K562 (cell line): ENCODE results near the gene LPAR2. TPM values are rescaled to one million over a fixed set of nuclear protein-coding genes. Genes with fewer than 3 reads are reported as not detected.

Experiments
- BCLAF1 ChIP-seq, 2 experiments: fragments of 450-650 bp in 1 of 2; IDR thresholded peaks; 2 replicates each; pipeline ENCODE4 v1.6.1; 2011 to 2017; ENCODE audit warnings: low read depth in 2 of 2, antibody characterized with exemption in 1 of 2, borderline replicate concordance in 1 of 2, low read length in 1 of 2, mild to moderate bottlenecking in 1 of 2, mixed read lengths in 1 of 2; ENCODE audit not compliant: control insufficient read depth in 1 of 2
- BRCA1 ChIP-seq, 2 experiments: fragments of 450-650 bp in 1 of 2; sonication (generic) in 1 of 2; formaldehyde crosslinking in 1 of 2; IDR thresholded peaks; 2 replicates each; pipeline versions ENCODE4 v1.5.0 to v1.6.1; 2017 to 2020; ENCODE audit warnings: mild to moderate bottlenecking in 1 of 2, missing genetic modification reagents in 1 of 2
- CAMTA2 ChIP-seq: fragments of 250-450 bp; sonication (Bioruptor Pico); conservative IDR thresholded peaks from 2 replicates; pipeline ENCODE4 v1.5.1; 2022
- CBFA2T3 ChIP-seq: fragments of 450-650 bp; IDR thresholded peaks from 2 replicates; pipeline ENCODE4 v1.6.1; 2017
- CCNT2 ChIP-seq: IDR thresholded peaks from 2 replicates; pipeline ENCODE4 v1.6.1; 2011; ENCODE audit warnings: borderline replicate concordance, low read depth, mild to moderate bottlenecking, moderate library complexity, mixed read lengths, low read length; ENCODE audit not compliant: insufficient read length; ENCODE audit errors: extremely low read depth
- CHCHD3 ChIP-seq: fragments of 250-450 bp; sonication (Bioruptor Pico); IDR thresholded peaks from 2 replicates; pipeline ENCODE4 v2.1.2; 2022; ENCODE audit warnings: mild to moderate bottlenecking
- ELF2 ChIP-seq: fragments of 250-450 bp; sonication (Bioruptor Pico); IDR thresholded peaks from 2 replicates; pipeline ENCODE4 v1.5.0; 2021; ENCODE audit warnings: mild to moderate bottlenecking
- FOSL1 ChIP-seq: fragments of 200-800 bp; sonication (Bioruptor generic); conservative IDR thresholded peaks from 2 replicates; pipeline ENCODE4 v1.6.1; 2016; ENCODE audit warnings: missing genetic modification characterization, missing compliant biosample characterization
- FOXM1 ChIP-seq, 2 experiments: fragments of 450-650 bp in 1 of 2; sonication (generic) in 1 of 2; formaldehyde crosslinking in 1 of 2; IDR thresholded peaks; 2 replicates each; pipeline versions ENCODE4 v1.6.1 to v1.9.0; 2017 to 2022; ENCODE audit warnings: low read depth in 2 of 2, mild to moderate bottlenecking in 2 of 2, missing genetic modification reagents in 1 of 2, moderate library complexity in 1 of 2
- HDGF ChIP-seq: fragments of 450-650 bp; IDR thresholded peaks from 2 replicates; pipeline ENCODE4 v1.6.1; 2016
- HNRNPH1 ChIP-seq: fragments of 200-400 bp; formaldehyde crosslinking; optimal IDR thresholded peaks from 2 replicates; pipeline ENCODE3; 2017; ENCODE audit warnings: low read depth, mild to moderate bottlenecking, low read length, moderate library complexity
- KDM5B ChIP-seq: fragments of 200-600 bp; sonication (generic); IDR thresholded peaks from 2 replicates; pipeline ENCODE4 v1.6.1; 2012; ENCODE audit warnings: low read depth, mild to moderate bottlenecking, moderate library complexity, low read length, control low read depth, inconsistent platforms; ENCODE audit not compliant: insufficient replicate concordance
- MBD1 ChIP-seq: fragments of 250-450 bp; sonication (Bioruptor Pico); IDR thresholded peaks from 2 replicates; pipeline ENCODE4 v1.8.0; 2022; ENCODE audit warnings: inconsistent platforms
- NR1H2 ChIP-seq: sonication (generic); formaldehyde crosslinking; IDR thresholded peaks from 2 replicates; pipeline ENCODE4 v1.4.0; 2020; ENCODE audit warnings: mild to moderate bottlenecking, missing genetic modification reagents
- NR2F6 ChIP-seq: fragments of 450-650 bp; formaldehyde crosslinking; IDR thresholded peaks from 2 replicates; pipeline ENCODE4 v1.4.0; 2020; ENCODE audit warnings: mild to moderate bottlenecking
- RAD51 ChIP-seq: fragments of 450-650 bp; IDR thresholded peaks from 2 replicates; pipeline ENCODE4 v1.7.1; 2016; ENCODE audit warnings: low read depth, mild to moderate bottlenecking, borderline replicate concordance
- SMARCA4 ChIP-seq: fragments of 450-650 bp; IDR thresholded peaks from 2 replicates; pipeline ENCODE4 v1.6.1; 2016
- TAF15 ChIP-seq: fragments of 200-400 bp; formaldehyde crosslinking; IDR thresholded peaks from 2 replicates; pipeline ENCODE4 v1.6.1; 2017; ENCODE audit warnings: mild to moderate bottlenecking, low read depth, low read length, moderate library complexity
- TAF9B ChIP-seq: fragments of 450-650 bp; IDR thresholded peaks from 2 replicates; pipeline ENCODE4 v1.6.1; 2018; ENCODE audit warnings: mild to moderate bottlenecking; ENCODE audit not compliant: partially characterized antibody
- ZNF143 ChIP-seq: sonication (generic); formaldehyde crosslinking; IDR thresholded peaks from 2 replicates; pipeline ENCODE4 v1.9.0; 2022; ENCODE audit warnings: mild to moderate bottlenecking, missing genetic modification reagents
- ZNF444 ChIP-seq: fragments of 250-450 bp; sonication (Bioruptor Pico); IDR thresholded peaks from 2 replicates; pipeline ENCODE4 v1.4.0; 2020; ENCODE audit warnings: mild to moderate bottlenecking, moderate library complexity
- polyA plus RNA-seq, 8 experiments: library from polyadenylated mRNA; depleted of rRNA in 4 of 8; stranded (reverse) in 5 of 8; unstranded in 3 of 8; fragments of >200 nt; fragmentation: Nextera tagmentation in 2 of 8; fragmentation: Illumina TruSeq in 1 of 8; extraction: Ambion mirVana in 2 of 8; extraction: Trizol in 1 of 8; gene quantifications; 2 replicates each; pipeline versions ENCODE4 v1.2.1 to v1.2.3, GENCODE V29; 2011 to 2014; ENCODE audit warnings: inconsistent platforms in 1 of 8, missing spikeins in 1 of 8
- total RNA-seq, 7 experiments: library from RNA; depleted of rRNA in 6 of 7; stranded (reverse); fragments of >200 nt in 6 of 7; fragmentation: Illumina TruSeq in 2 of 7; extraction: Trizol in 2 of 7; gene quantifications; 2 replicates each; pipeline versions ENCODE4 v1.2.1 to v1.2.3, GENCODE V29; 2011 to 2021; ENCODE audit warnings: low replicate concordance in 1 of 7

LPAR2 gene
- total and polyA plus RNA-seq, 9 of the 15 experiments (the other 6 are each of a cell fraction or from before 2014, with no cell fraction given), result 0.63 to 13.8 (median 4.4) TPM

- TF ChIP-seq HDGF (no peak), TAF9B (no peak), KDM5B (no peak), CAMTA2 (CRISPR knock-in tag) (no peak), CBFA2T3 (no peak), FOSL1 (tag) (no peak), TAF15 (no peak), ELF2 (0 out of 2 replicates have a peak, but pooled peaks have one; percentile 65), NR1H2 (no peak), NR2F6 (CRISPR knock-in tag) (no peak), FOXM1 (IDR thresholded peaks at IDR 0.05; ENCODE audit: low read depth) (no peak), FOXM1 (CRISPR knock-in tag; IDR thresholded peaks at IDR 0.05; ENCODE audit: low read depth) (no peak), SMARCA4 (peak; percentile 32; the same call in 1 of the 2 replicates), BCLAF1 (IDR thresholded peaks at IDR 0.05; ENCODE audit: borderline replicate concordance in 1 of 2, control insufficient read depth in 1 of 2, low read depth in 2 of 2, low read length in 1 of 2) (no peak), BRCA1 (IDR thresholded peaks at IDR 0.05) (no peak), BRCA1 (CRISPR knock-in tag; IDR thresholded peaks at IDR 0.05) (no peak), MBD1 (CRISPR knock-in tag) (no peak), HNRNPH1 (no peak), ZNF444 (CRISPR knock-in tag) (peak; percentile 94), RAD51 (no peak), ZNF143 (CRISPR knock-in tag) (no peak), CCNT2 (peak; percentile 38), CHCHD3 (CRISPR knock-in tag) (no peak)
Measured at GRCh38 chr19:19643158-19644053, 15.4 kb upstream of the LPAR2 start, which contains the start of gene GMIP (continued).
